ENCODE measurements around the gene CREB3L4.

DNA sequence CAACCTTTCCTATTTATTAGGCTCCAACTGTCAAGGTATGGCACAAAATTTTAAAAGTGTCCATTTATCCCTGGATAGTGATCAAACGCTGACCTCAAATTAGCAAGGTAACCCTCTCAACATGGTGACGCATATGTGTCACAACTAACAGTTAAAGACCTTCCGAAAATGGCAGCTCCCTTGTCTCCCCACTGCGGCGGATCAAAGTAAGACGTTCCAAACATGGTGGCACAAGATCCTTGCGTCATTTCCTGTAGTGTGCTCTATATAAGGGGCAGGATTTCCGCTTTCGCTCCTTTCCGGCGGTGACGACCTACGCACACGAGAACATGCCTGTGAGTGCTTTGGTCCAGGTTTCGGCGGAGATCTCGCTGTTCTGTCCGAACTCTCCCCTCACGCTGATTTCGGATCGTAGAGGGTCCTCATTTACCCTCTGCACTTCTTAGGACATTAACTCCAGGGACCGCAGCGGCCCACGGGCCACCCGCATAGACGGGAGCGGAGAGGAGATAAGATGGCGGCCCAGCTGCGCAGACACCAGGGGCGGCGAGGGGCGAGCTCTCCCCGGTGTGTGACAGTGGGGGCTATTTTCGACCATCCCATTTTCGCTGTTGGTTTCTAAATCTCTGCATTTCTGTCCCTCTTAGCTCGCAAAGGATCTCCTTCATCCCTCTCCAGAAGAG is 22.9 kb downstream of the CREB3L4 start, which contains the start of gene RPS27:
- TF ChIP-seq MAFK (IDR thresholded peaks at IDR 0.05; ENCODE audit: partially characterized antibody) (no peak), SREBF2 (IDR thresholded peaks at IDR 0.05) (no peak), ZNF302 (CRISPR knock-in tag; IDR thresholded peaks at IDR 0.05) (no peak), HDAC2 (IDR thresholded peaks at IDR 0.05) (no peak)
- TF ChIP-seq, protein P1, sequence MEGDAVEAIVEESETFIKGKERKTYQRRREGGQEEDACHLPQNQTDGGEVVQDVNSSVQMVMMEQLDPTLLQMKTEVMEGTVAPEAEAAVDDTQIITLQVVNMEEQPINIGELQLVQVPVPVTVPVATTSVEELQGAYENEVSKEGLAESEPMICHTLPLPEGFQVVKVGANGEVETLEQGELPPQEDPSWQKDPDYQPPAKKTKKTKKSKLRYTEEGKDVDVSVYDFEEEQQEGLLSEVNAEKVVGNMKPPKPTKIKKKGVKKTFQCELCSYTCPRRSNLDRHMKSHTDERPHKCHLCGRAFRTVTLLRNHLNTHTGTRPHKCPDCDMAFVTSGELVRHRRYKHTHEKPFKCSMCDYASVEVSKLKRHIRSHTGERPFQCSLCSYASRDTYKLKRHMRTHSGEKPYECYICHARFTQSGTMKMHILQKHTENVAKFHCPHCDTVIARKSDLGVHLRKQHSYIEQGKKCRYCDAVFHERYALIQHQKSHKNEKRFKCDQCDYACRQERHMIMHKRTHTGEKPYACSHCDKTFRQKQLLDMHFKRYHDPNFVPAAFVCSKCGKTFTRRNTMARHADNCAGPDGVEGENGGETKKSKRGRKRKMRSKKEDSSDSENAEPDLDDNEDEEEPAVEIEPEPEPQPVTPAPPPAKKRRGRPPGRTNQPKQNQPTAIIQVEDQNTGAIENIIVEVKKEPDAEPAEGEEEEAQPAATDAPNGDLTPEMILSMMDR (IDR thresholded peaks at IDR 0.05): no peak
